GM19328 (cell line): ENCODE data around the gene FBXW11.
"Not testable (repeated sequence)": the region's sequence is repeated elsewhere in the genome, so short reads cannot be mapped to it uniquely, and the experiment has no call there.

Experiments
- ATAC-seq: cut with Tn5 transposase; IDR thresholded peaks from one replicate; pipeline ENCODE4 v1.9.1; 2021; ENCODE audit warnings: mild to moderate bottlenecking, moderate library complexity; ENCODE audit not compliant: unreplicated experiment

FBXW11 gene

DNA sequence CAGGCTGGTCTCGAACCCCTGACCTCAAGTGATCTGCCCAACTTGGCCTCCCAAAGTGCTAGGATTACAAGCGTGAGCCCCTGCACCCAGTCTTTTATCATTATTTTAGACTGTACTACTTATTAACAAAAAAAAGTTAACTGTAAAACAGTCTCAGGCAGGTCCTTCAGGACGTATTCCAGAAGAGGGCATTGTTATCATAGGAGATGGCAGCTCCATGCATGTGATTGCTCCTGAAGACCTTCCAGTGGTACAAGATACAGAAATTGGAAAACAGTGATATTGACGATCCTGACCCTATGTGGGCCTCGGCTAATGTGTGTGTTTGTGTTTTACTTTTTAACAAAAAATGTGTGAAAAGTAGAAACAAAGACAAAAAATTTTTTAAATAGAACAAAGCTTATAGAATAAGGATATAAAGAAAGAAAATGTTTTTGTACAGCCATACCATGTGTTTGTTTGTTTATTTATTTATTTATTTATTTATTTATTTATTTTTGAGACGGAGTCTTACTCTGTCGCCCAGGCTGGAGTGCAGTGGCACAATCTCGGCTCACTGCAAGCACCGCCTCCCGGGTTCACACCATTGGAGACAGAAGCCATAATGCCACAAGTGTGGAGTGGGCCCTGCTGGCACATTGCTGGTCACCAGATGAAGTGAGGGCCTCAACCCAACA is 13.8 kb upstream of the FBXW11 start:
- not testable (repeated sequence) for ATAC-seq

DNA sequence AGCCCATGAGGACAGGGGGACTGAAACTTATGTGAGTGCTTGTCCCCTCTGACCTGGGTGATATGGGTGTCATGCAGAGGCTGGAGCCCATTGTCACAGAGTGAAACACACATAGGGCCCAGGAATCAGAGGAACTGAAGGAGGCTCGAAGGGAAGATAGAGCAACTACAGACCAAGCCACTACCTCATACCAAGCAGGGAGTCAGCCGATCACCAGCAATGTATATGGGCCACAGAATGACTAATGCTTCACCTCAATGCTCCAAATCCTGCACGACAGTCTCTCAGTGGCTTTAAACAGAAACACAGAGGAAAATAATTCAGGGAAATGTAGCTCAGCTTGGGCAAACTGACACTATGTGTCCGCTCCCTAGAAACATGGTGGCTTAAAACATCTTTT is 8.9 kb upstream of the FBXW11 start:
- no peak for ATAC-seq

DNA sequence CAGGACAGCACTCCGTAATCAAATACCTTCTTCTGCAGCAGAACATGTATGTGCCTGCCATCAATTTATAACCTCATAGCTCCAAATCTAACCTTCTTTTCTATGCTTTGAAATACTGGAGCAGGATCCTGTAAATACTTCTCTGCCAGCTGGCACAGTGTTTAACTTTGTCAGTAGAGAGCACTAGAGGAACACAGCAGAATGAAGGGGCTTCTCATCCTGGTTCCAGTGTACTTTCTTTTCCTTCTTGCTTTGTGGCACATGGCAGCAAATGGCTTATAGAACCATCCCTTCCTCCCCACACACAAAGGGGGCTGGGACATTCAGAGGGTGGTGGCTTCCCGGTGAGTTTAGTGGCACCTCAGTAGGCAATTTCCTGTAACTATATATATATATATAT is 3.8 kb upstream of the FBXW11 start:
- ATAC-seq = no peak

DNA sequence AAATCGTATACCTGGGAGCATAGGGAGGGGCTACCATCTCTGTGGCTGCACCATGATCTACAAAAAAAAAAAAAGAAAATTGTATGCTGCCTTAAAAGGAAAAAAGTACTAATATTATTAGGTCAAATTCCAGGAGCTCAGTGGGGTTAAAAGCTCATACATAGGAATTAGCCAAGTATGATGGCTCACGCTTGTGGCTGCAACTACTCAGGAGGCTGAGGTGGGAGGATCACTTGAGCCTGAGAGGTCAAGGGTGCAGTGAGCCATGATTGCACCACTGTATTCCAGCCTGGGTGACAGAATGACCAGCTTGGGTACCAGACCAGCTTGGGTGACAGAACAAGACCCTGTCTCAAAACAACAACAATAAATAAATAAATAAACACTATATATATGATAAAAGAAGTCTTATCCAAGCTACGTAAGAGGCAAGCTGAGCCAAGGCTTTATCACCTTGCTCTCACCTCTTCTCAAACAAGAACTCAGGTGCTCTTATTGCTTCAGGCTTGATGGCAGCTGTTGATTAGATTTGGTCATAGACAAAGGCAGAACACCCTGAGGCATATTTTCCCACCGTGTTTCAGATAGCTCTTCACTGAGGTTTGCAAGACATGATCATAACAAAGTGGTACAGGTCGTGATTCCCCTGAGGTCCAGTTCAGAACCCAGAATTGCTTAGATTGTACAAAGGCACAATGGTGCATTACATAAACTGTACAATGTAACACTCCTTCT is 3.3 kb upstream of the FBXW11 start:
- no peak for ATAC-seq

DNA sequence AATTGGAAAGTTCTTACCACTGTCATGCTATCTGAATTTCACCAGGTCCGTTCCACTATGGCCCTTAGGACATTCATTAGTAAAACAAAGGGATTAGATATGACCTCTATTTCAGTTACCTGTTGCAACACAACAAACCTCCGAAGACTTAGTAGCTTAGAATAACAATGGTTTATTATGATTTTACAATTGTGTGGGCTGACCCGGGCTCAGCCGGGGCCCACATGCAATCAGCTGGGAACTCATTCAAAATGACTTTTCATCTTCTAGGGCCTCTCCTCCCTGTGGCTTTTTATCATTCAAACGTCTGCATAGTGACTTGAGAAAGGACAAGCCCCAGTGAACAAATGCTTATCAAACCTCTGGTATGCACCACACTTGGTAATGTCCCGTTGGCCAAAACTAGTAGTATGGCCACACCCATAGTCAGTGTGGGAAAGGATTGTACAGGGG is 2.3 kb upstream of the FBXW11 start:
- no peak for ATAC-seq

DNA sequence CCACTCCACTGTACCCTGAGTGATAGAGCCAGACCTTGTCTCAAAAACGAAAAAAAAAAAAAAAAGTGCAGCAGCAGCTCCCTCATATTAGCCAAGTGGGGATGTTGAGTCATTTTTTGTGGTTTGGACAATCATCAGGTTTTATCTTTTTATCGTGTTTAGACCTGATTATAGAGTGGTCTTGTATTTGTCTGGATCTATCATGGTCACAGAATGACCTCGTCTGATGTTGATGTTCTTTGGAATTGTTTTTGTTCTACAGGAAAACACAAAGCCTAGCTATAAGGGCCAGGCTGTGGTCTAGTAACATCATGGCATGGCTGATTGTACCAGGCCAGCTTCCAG is 1.6 kb upstream of the FBXW11 start:
- ATAC-seq = no peak

DNA sequence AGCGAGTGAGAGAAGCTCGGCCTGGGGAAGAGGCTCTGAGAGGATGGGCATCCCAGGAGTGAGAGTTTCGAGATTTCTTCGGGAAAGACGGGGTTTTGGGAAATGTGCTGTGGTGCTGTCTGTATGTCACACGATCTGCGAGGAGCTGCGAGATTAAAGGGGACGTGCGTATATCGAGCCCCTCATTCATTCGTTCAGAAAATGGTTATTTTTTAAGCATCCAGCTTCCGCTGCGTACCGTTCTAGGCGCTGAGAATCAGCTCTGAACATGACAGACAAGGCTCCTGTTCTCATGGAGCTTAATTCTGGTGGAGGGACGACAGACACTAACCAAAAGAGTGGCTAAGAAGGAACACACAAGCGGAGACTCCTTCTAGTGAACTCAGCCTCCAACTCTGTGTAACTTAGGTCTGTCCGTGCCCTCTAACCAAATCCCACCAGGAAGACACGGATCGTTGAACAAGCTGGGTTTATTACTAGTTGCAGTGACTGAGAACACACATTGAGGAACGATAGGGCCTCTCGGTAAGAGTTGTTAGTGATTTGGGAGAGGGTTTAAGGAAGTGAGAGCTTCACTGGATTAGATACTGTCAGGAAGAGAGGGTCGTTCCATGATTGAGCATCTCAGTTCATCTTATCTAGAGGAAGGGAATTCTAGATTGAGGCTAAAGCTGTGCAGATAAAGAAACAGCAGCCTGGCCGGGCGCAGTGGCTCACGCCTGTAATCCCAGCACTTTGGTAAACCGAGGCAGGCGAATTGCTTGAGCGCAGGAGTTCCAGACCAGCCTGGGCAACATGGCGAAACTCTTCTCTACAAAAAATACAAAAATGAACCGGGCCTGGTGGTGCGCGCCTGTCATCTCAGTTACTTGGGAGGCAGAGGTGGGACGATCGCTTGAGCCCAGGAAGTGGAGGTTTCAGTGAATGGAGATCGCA is 1.0 kb upstream of the FBXW11 start:
- no peak for ATAC-seq

DNA sequence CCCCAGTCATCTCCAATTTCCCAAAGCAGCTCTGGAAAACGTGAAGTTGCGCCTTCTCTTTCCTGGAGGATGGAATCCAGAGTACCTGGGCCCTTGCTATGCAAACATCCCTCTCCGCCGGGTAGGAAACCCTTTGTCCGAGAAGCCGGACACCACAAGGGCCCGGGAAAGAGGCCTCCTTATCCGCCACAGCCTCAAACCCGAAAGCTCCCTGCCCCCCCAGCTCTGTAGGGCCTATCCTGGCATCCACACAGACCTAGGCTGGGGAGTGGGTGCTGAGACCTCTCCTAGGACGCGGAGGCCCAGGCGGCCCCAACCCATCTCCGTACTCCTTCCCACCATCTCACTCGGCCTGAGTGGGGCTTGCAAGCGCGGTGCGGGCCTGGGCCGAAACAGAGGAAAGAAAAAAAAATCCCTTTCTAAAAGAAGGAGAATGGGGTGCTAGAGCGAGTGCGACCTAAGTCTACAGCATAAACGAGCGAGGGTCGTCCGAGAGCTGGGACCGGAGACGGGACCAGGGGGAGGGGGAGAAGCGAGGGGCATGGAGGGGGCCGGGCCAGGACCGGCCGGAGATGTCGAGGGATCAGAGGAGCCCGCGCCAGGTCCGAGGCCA is 624 bp downstream of the FBXW11 start:
- ATAC-seq = no peak

DNA sequence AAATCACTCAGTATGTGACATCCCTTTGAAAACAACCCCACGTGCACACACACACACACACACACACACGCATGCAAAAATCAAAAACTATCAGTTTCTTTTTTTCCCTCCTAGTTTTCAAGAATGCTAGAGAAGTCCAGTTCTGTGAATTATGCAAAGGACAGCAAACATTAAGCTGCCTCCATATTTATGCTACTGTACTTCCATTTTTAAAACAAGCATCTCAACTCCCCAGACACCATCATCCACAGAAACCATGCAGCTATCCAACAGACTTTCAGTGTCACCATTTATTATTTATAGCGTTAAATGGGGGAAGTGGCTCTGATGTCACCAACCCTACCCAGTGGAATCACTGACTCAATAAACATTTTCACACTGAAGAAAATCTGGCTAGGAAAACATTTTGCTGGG is 1.6 kb downstream of the FBXW11 start:
- no peak for ATAC-seq

DNA sequence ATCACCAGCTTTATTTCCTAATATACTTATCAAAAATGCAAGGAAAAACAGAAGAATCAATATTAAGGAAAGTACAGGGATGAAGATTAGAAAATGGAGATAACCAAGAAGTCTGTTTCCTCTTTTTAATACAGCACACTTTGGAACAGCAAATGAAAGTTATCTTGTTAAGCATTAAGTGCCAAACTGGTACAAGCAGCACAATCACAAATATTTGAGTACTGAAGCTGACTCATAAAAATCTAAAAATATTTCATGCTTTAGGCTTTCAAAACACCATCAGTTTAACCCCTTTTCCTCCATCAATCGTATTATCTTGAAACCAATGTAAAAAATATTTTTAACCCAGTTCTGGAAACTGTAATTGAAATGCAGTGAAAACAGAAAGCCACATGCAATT is 2.7 kb downstream of the FBXW11 start:
- no peak for ATAC-seq

DNA sequence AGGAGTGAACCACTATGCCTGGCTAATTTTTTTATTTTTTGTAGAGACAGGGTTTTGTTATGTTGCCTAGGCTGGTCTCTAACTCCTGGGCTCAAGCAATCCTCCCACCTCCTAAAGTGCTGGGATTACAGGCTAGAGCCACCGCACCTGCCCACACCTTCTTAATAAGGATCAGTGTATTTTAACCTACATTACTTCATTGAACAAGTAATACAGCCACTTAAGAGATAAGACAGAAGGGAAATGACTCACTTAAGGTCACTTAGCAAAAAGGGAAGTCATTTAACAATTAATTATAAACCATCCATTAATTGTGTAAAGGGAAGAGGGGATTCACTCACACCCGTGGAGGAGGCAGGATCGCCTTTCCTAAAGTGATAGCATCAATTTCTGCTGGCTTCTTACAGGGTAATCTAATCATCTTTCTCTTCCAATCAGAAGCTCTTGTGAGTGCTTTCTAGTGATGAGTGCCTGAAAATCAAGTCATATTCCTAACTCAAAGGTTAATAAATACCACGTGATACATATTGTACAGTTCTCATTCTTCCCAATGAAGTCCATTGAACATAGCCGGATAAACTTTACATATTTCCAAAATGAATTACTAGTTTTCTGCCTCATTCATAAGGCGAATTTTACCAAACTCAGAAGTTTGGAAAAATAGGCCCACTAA is 3.5 kb downstream of the FBXW11 start:
- ATAC-seq = no peak

DNA sequence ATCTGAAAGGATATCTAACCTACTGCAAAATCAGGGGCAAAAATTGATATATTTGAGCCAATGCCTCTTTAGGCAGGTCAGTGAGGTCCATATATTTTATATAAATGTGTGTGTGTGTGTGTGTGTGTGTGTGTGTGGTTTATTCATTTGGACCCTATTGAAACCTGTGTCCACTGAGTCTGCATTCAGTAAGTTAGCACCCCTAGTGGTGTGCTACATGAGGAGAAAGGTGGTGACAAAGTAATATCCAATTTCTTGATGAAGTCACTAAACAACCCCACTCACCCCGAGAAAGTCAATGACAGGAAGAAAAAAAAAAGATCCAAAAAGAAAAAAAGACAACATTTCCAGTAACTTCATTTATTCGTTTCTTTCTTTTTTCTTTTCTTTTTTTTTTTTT is 4.1 kb downstream of the FBXW11 start:
- ATAC-seq = no peak

DNA sequence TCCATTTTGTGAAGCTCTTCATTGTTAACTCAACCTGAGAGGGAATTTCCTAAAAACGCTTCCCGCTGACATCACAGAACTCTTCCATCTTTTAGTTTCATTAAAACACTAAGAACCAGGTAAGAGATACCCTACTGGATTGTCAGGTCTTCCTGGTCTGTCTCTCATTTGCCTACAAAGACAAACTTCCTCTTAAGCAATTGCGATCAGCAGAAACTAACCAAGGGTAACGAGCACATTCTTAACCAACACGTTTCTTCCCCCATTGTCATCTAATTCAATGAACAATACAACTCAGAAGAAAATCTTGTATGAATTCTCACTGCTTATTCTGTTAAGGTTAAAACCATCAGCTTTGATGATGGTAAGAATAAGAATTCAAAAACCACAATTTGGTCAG is 6.6 kb downstream of the FBXW11 start:
- ATAC-seq = peak; percentile 48

DNA sequence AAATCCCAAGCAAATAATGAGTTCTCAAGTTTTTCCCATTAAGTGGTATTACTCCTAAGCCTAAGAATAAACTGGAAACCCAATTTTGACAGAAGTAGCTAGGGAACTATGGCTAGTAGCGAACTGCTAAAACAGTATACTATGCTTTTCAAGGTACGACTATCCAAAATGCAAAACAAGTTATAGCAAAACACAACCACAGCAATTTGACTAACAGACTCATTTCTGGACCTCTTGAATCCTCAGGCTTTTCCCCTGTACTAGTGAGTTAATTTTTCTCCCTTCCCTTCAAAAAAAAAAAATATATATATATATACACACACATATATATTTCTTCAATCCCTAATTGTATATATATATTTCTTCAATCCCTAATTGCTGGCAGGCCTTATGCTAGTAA is 7.3 kb downstream of the FBXW11 start:
- ATAC-seq = no peak

DNA sequence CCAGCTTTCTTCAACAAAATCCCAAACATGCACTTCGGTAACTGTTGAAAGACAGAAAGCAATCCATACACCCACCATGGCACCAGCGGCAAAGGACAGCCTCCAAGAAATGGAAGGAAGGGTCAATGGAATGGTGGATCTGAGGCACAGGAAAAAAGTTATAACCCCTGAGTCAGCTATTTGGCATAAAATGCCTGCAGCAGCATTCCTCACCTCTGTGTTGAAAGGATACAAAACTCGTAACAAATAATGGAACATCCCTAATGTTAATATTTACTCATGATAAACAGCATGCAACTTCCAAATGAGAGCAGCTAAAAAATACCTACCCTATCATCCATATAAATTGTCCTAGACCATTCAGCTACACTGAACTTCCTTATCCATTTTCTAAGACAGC is 9.4 kb downstream of the FBXW11 start:
- no peak for ATAC-seq

DNA sequence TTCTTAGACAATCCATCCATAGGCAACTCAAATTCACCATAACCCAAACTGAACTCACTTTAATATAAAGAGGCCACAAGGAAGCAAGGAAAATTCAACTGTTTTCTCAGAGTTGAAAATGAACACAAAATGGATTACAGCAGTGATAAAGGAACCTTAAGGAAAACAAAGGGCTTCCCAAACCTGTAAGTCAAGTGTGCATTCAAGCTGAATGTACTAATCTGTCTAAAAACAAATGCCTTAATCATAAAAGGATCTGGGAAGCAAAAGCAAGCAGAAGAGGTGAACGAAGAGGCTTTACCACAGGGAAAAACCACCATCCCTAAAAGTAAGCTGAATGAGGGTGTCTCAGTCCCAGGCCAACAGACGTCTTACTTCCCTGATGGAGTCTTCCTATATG is 13.6 kb downstream of the FBXW11 start:
- no peak for ATAC-seq

DNA sequence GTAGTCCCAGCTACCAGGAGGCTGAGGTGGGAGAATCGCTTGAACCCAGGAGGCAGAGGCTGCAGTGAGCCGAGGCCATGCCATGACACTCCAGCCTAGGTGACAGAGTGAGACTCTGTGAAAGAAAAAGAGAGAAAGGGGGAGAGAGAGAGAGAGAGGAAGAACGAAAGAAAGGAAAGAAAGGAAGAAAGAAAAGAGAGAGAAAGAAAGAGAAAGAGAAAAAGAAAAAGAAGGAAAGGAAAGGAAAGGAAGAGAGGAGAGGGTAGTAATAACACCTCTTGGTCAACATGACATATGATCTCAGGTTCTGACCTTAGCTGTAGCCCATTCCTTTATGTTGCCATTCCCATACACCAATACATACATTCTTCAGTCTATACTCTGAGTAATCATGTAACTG is 14.1 kb downstream of the FBXW11 start:
- no peak for ATAC-seq

DNA sequence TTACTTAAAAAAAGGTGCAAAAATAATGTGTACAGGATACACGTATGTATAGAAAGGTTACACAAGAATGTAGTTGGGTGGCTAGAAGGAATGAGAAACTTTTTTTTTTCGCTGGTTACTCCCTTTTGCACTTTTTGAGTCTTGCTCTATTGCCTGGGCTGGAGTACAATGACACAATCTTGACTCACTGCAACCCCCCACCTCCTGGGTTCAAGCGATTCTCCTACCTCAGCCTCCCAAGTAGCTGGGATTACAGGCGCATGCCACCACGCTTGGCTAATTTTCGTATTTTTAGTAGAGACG is 15.8 kb downstream of the FBXW11 start:
- ATAC-seq = no peak

DNA sequence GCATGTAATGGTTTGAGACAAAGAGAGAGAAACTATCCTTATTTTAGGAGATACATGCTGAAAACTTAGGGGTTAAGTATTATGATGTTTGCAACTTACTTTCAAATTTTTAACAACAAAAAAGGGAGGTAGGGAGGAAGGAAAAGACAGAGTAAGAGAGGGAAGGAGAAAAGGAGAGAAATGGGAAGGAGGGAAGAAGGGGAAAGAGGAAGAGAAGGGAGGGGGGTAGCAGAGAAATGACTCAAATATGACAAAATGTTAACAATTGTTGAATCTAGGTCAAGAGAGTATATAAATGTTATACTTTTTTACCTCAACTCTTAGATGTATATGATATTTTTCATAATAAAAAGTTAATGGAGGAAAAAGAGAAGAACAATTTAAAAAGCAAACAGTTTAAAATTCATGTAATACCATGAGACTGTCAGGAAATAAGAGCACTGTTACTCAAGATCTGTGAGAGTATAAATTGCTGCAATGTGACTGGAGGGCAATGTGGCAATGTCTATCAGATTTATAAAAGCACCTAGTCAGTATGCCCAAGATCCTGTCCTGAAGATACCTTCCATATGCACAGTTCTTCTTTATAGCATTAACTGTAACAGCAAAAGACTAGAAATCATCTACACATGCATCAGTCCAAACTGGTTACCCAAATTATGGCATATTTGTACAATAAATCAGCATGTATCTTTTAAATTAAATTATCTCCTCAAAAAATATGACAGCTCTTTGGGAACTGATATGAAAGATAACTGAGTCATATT is 16.3 kb downstream of the FBXW11 start:
- ATAC-seq = no peak

DNA sequence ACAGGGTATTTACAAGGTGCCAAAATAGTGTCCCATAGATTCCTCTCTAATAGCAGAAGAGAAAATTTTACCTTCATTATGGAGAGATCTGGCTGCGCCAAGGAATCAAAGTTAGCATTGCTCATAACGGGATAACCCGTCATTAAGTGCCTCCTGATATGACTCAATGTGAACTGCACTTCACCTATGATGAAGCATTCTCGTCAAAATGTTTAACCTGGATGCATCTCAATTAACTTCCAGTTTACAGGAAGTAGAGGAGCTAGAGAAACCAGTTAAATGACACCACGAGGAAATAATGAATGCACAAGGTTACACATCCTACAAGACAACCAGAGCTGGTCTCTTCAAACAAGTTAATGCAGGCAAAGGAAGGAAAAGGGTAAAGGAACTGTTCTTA is 17.2 kb downstream of the FBXW11 start:
- ATAC-seq = no peak
